Adipocyte (in vitro differentiated cells): Measurements from ENCODE around the gene CASKIN1.

Experiments
- DNase-seq: peaks from one replicate; pipeline ENCODE4 v3.0.0-alpha.2; 2015; ENCODE audit warnings: low read depth
- H3K27me3 ChIP-seq: replicated peaks from 2 replicates; pipeline ENCODE4 v1.7.0; 2013; ENCODE audit warnings: mild to moderate bottlenecking, low read length, moderate library complexity; ENCODE audit not compliant: control insufficient read depth, insufficient read depth
- H3K36me3 ChIP-seq: 2 replicates; pipeline ENCODE4 v1.7.0; 2013; ENCODE audit warnings: low read length, mild to moderate bottlenecking, moderate library complexity; ENCODE audit not compliant: control insufficient read depth, insufficient read depth, severe bottlenecking
- H3K4me1 ChIP-seq: 2 replicates; pipeline ENCODE4 v1.7.0; 2013; ENCODE audit warnings: mild to moderate bottlenecking, low read length, moderate library complexity; ENCODE audit not compliant: control insufficient read depth, insufficient read depth
- H3K4me3 ChIP-seq: 2 replicates; pipeline ENCODE4 v1.7.0; 2013; ENCODE audit warnings: mild to moderate bottlenecking, low read length, moderate library complexity
- H3K9ac ChIP-seq: 2 replicates; pipeline ENCODE4 v1.7.0; 2013; ENCODE audit warnings: mild to moderate bottlenecking, low read length, moderate library complexity
- H3K9me3 ChIP-seq: 2 replicates; pipeline ENCODE4 v1.7.0; 2013; ENCODE audit warnings: mild to moderate bottlenecking, low read length, moderate library complexity; ENCODE audit not compliant: control insufficient read depth

The CASKIN1 gene

GRCh38 chr16:2167068-2167638 lies 29.3 kb downstream of the CASKIN1 start:
- Histone ChIP-seq H3K4me3 (no peak overlapping the region), H3K9ac (no peak overlapping the region), H3K36me3 (peaks cover 39% of the 10 kb centered on the region), H3K27me3 (no peaks in the 10 kb centered on the region), H3K4me1 (no peaks in the 10 kb centered on the region), H3K9me3 (no peaks in the 10 kb centered on the region)
- no peak for DNase-seq

- Histone ChIP-seq H3K9me3 (no peaks in the 10 kb centered on the region), H3K4me3 (no peak overlapping the region), H3K9ac (no peak overlapping the region), H3K4me1 (peaks cover 6% of the 10 kb centered on the region), H3K36me3 (peaks cover 33% of the 10 kb centered on the region), H3K27me3 (no peaks in the 10 kb centered on the region)
- DNase-seq, result no peak
These were observed 29.9 kb downstream of the CASKIN1 start for GRCh38 chr16:2166263-2167067.

GRCh38 chr16:2165861-2166260 lies 30.5 kb downstream of the CASKIN1 start:
- Histone ChIP-seq H3K4me3 (no peak overlapping the region), H3K36me3 (peaks cover 33% of the 10 kb centered on the region)

GRCh38 chr16:2163211-2163881 lies 33.1 kb downstream of the CASKIN1 start:
- no peak overlapping the region for H3K4me3 ChIP-seq
- H3K4me1 ChIP-seq, result peaks cover 33% of the 10 kb centered on the region
- DNase-seq, result no peak
- no peaks in the 10 kb centered on the region for H3K27me3 ChIP-seq
- H3K36me3 ChIP-seq, result peaks cover 27% of the 10 kb centered on the region
- H3K9me3 ChIP-seq, result no peaks in the 10 kb centered on the region
- no peak overlapping the region for H3K9ac ChIP-seq

More at GRCh38 chr16:2165861-2166260, 30.5 kb downstream of the CASKIN1 start:
- Histone ChIP-seq H3K9me3 (no peaks in the 10 kb centered on the region), H3K27me3 (no peaks in the 10 kb centered on the region), H3K4me1 (peaks cover 10% of the 10 kb centered on the region), H3K9ac (no peak overlapping the region)
- DNase-seq, result no peak

GRCh38 chr16:2162676-2163118 lies 33.7 kb downstream of the CASKIN1 start:
- DNase-seq, result no peak
- H3K36me3 ChIP-seq, result peaks cover 21% of the 10 kb centered on the region
- H3K9me3 ChIP-seq, result no peaks in the 10 kb centered on the region
- no peak overlapping the region for H3K4me3 ChIP-seq
- no peak overlapping the region for H3K9ac ChIP-seq
- H3K27me3 ChIP-seq, result no peaks in the 10 kb centered on the region
- peaks cover 39% of the 10 kb centered on the region for H3K4me1 ChIP-seq

GRCh38 chr16:2161911-2162310 lies 34.5 kb downstream of the CASKIN1 start:
- Histone ChIP-seq H3K4me3 (no peak overlapping the region), H3K36me3 (peaks cover 13% of the 10 kb centered on the region), H3K9me3 (no peaks in the 10 kb centered on the region), H3K9ac (peak overlapping the region; percentile 64), H3K4me1 (peaks cover 47% of the 10 kb centered on the region), H3K27me3 (no peaks in the 10 kb centered on the region)
- DNase-seq, result no peak

GRCh38 chr16:2160915-2161551 lies 35.4 kb downstream of the CASKIN1 start:
- peaks cover 4% of the 10 kb centered on the region for H3K36me3 ChIP-seq
- no peaks in the 10 kb centered on the region for H3K27me3 ChIP-seq
- peaks cover 50% of the 10 kb centered on the region for H3K4me1 ChIP-seq
- peak overlapping the region; percentile 67 for H3K9ac ChIP-seq
- H3K4me3 ChIP-seq, result peak overlapping the region; percentile 37
- DNase-seq, result peak; percentile 36
- H3K9me3 ChIP-seq, result no peaks in the 10 kb centered on the region

GRCh38 chr16:2159175-2159838 lies 37.1 kb downstream of the CASKIN1 start:
- no peak for DNase-seq
- Histone ChIP-seq H3K4me1 (peaks cover 50% of the 10 kb centered on the region), H3K9ac (peak overlapping the region; percentile 97), H3K9me3 (no peaks in the 10 kb centered on the region), H3K4me3 (peak overlapping the region; percentile 46), H3K36me3 (no peaks in the 10 kb centered on the region), H3K27me3 (no peaks in the 10 kb centered on the region)

- Histone ChIP-seq H3K27me3 (no peaks in the 10 kb centered on the region), H3K36me3 (peaks cover 4% of the 10 kb centered on the region), H3K9ac (peak overlapping the region; percentile 97), H3K4me1 (peaks cover 57% of the 10 kb centered on the region), H3K4me3 (peak overlapping the region; percentile 95), H3K9me3 (no peaks in the 10 kb centered on the region)
- no peak for DNase-seq
These were observed 38.2 kb downstream of the CASKIN1 start for GRCh38 chr16:2158262-2158638.

- H3K4me3 ChIP-seq, result peak overlapping the region; percentile 95
- H3K36me3 ChIP-seq, result peaks cover 4% of the 10 kb centered on the region
- DNase-seq, result no peak
- H3K27me3 ChIP-seq, result no peaks in the 10 kb centered on the region
- peak overlapping the region; percentile 97 for H3K9ac ChIP-seq
- H3K4me1 ChIP-seq, result peaks cover 63% of the 10 kb centered on the region
- H3K9me3 ChIP-seq, result no peaks in the 10 kb centered on the region
These were observed 38.7 kb downstream of the CASKIN1 start for GRCh38 chr16:2157480-2158261.
